Smooth muscle cell (in vitro differentiated cells): ENCODE data around the gene PDE4B. TPM values are rescaled to one million over a fixed set of nuclear protein-coding genes. Genes with fewer than 3 reads are reported as not detected.
"Not testable (repeated sequence)": the region's sequence is repeated elsewhere in the genome, so short reads cannot be mapped to it uniquely, and the experiment has no call there.

Experiments
- DNase-seq: peaks from one replicate; lab custom pipeline; 2025; ENCODE audit not compliant: unreplicated experiment; lab: John Stamatoyannopoulos, UW
- H2AFZ ChIP-seq: fragments of 200-600 bp; sonication (generic); 2 replicates; pipeline ENCODE4 v1.6.0; 2016; ENCODE audit warnings: antibody characterized with exemption, low read depth, mild to moderate bottlenecking
- H3F3A ChIP-seq: fragments of 200-600 bp; sonication (generic); 2 replicates; pipeline ENCODE4 v1.6.0; 2017; ENCODE audit warnings: antibody characterized with exemption, low read depth
- H3K27ac ChIP-seq: fragments of 200-600 bp; sonication (generic); 2 replicates; pipeline ENCODE4 v1.5.1; 2016; ENCODE audit warnings: low read depth, mild to moderate bottlenecking
- H3K27me3 ChIP-seq: fragments of 200-600 bp; sonication (generic); 2 replicates; pipeline ENCODE4 v1.6.1; 2016; ENCODE audit warnings: low read depth, mild to moderate bottlenecking
- H3K36me3 ChIP-seq: fragments of 200-600 bp; sonication (generic); 2 replicates; pipeline ENCODE4 v1.5.1; 2016; ENCODE audit warnings: low read depth
- H3K4me1 ChIP-seq: fragments of 200-600 bp; sonication (generic); 2 replicates; pipeline ENCODE4 v1.5.1; 2016; ENCODE audit warnings: low read depth
- H3K4me2 ChIP-seq: fragments of 200-600 bp; sonication (generic); 2 replicates; pipeline ENCODE4 v1.6.0; 2016; ENCODE audit warnings: mild to moderate bottlenecking
- H3K4me3 ChIP-seq: fragments of 200-600 bp; sonication (generic); 2 replicates; pipeline ENCODE4 v1.5.1; 2016; ENCODE audit warnings: mild to moderate bottlenecking
- H3K79me2 ChIP-seq: fragments of 200-600 bp; sonication (generic); 2 replicates; pipeline ENCODE4 v1.6.0; 2016; ENCODE audit warnings: low read depth, mild to moderate bottlenecking
- H3K9ac ChIP-seq: fragments of 200-600 bp; sonication (generic); 2 replicates; pipeline ENCODE4 v1.6.0; 2016; ENCODE audit warnings: low read depth
- H3K9me3 ChIP-seq: fragments of 200-600 bp; sonication (generic); replicated peaks from 2 replicates; pipeline ENCODE4 v1.5.1; 2016; ENCODE audit warnings: low read depth
- H4K20me1 ChIP-seq: fragments of 200-600 bp; sonication (generic); 2 replicates; pipeline ENCODE4 v1.6.0; 2016; ENCODE audit warnings: low read depth
- CTCF ChIP-seq: fragments of 200-600 bp; sonication (generic); IDR thresholded peaks from 2 replicates; pipeline ENCODE4 v1.5.1; 2017; ENCODE audit warnings: borderline replicate concordance, mild to moderate bottlenecking, antibody characterized with exemption; ENCODE audit not compliant: insufficient read depth, poor library complexity, severe bottlenecking
- WGBS: methylation state at CpG from one replicate; pipeline ENCODE4 v1.1.7; 2016; ENCODE audit warnings: low lambda C conversion rate; 5-methylcytosine and 5-hydroxymethylcytosine counted together
- polyA plus RNA-seq: library from polyadenylated mRNA; unstranded; fragments of >200 nt; fragmentation: Nextera tagmentation; extraction: Ambion mirVana; gene quantifications from 2 replicates; pipeline ENCODE4 v1.2.1, GENCODE V29; 2016
- total RNA-seq: library from RNA; depleted of rRNA; stranded (reverse); fragments of >200 nt; gene quantifications from 2 replicates; pipeline ENCODE4 v1.2.3, GENCODE V29; 2014

Gene PDE4B
- total and polyA plus RNA-seq, 2 experiments from 2014 or later = 18.5 to 24.8 TPM

- no peak for DNase-seq
- H3K79me2 ChIP-seq = no peaks in the 10 kb centered on the region
- H2AFZ ChIP-seq = no peak overlapping the region
- H3K36me3 ChIP-seq = no peaks in the 10 kb centered on the region
- no peak overlapping the region for H3K4me2 ChIP-seq
- no peak for TF ChIP-seq CTCF
- no peaks in the 10 kb centered on the region for H3K4me1 ChIP-seq
- H3K4me3 ChIP-seq = no peak overlapping the region
- 86% methylated on average over 6 of the region's 6 CpGs for WGBS
- H3K9me3 ChIP-seq = no peaks in the 10 kb centered on the region
- H3K9ac ChIP-seq = no peak overlapping the region
- no peaks in the 10 kb centered on the region for H3F3A ChIP-seq
- no peaks in the 10 kb centered on the region for H4K20me1 ChIP-seq
- no peak overlapping the region for H3K27ac ChIP-seq
- no peaks in the 10 kb centered on the region for H3K27me3 ChIP-seq
Measured at GRCh38 chr1:65963156-65963888, 170.6 kb downstream of the PDE4B start.

- no peak for DNase-seq
- H3K4me1 ChIP-seq = no peaks in the 10 kb centered on the region
- no peaks in the 10 kb centered on the region for H4K20me1 ChIP-seq
- 81% methylated on average over 2 of the region's 2 CpGs for WGBS
- no peaks in the 10 kb centered on the region for H3K27me3 ChIP-seq
- TF ChIP-seq CTCF = no peak
- no peaks in the 10 kb centered on the region for H3K79me2 ChIP-seq
- no peak overlapping the region for H3K4me3 ChIP-seq
- H3F3A ChIP-seq = no peaks in the 10 kb centered on the region
- H3K9ac ChIP-seq = no peak overlapping the region
- no peak overlapping the region for H3K4me2 ChIP-seq
- no peak overlapping the region for H3K27ac ChIP-seq
- H3K36me3 ChIP-seq = no peaks in the 10 kb centered on the region
- no peak overlapping the region for H2AFZ ChIP-seq
- H3K9me3 ChIP-seq = no peaks in the 10 kb centered on the region
Measured at GRCh38 chr1:65964123-65964522, 171.4 kb downstream of the PDE4B start.

GRCh38 chr1:65965112-65965996 is 172.7 kb downstream of the PDE4B start:
- no peak for TF ChIP-seq CTCF
- H3K36me3 ChIP-seq = no peaks in the 10 kb centered on the region
- no peaks in the 10 kb centered on the region for H3K79me2 ChIP-seq
- 91% methylated on average over 6 of the region's 6 CpGs for WGBS
- H3K9ac ChIP-seq = no peak overlapping the region
- H3K4me3 ChIP-seq = no peak overlapping the region
- H2AFZ ChIP-seq = no peak overlapping the region
- H4K20me1 ChIP-seq = no peaks in the 10 kb centered on the region
- no peaks in the 10 kb centered on the region for H3K27me3 ChIP-seq
- no peaks in the 10 kb centered on the region for H3F3A ChIP-seq
- H3K27ac ChIP-seq = no peak overlapping the region
- no peaks in the 10 kb centered on the region for H3K9me3 ChIP-seq
- no peaks in the 10 kb centered on the region for H3K4me1 ChIP-seq
- no peak overlapping the region for H3K4me2 ChIP-seq
- no peak for DNase-seq

GRCh38 chr1:65967492-65967891 is 174.8 kb downstream of the PDE4B start:
- H3K36me3 ChIP-seq, H3K27ac ChIP-seq, H3K9me3 ChIP-seq, H3K27me3 ChIP-seq, H2AFZ ChIP-seq, H3K4me1 ChIP-seq, DNase-seq, H3K4me3 ChIP-seq, H3F3A ChIP-seq, H4K20me1 ChIP-seq, H3K9ac ChIP-seq, H3K79me2 ChIP-seq, H3K4me2 ChIP-seq: not testable (repeated sequence)
- WGBS = 93% methylated on average over 4 of the region's 4 CpGs
